ENCODE data around the gene DNAAF2.

DNAAF2 gene

GRCh38 chr14:49623941-49624839 is 10.9 kb downstream of the DNAAF2 start:
- Histone ChIP-seq H3K9me3 (no peaks in the 10 kb centered on the region), H3K4me3 (ENCODE audit: low read depth in 1 of 2, low read length in 1 of 2) (no peak overlapping the region), H3K27ac (no peak overlapping the region), H3K4me1 (ENCODE audit: control insufficient read depth in 1 of 2, insufficient read depth in 1 of 2, low read depth in 1 of 2, low read length in 1 of 2) (peaks cover 30 to 32% of the 10 kb centered on the region in 2 experiments), H3K36me3 (peaks cover 3% of the 10 kb centered on the region), H3K27me3 (no peaks in the 10 kb centered on the region)
- no peak for TF ChIP-seq CTCF (IDR thresholded peaks at IDR 0.05)

- no peak for TF ChIP-seq CTCF (IDR thresholded peaks at IDR 0.05)
- no peaks in the 10 kb centered on the region for H3K27me3 ChIP-seq
- no peaks in the 10 kb centered on the region for H3K9me3 ChIP-seq
- no peak overlapping the region for H3K4me3 ChIP-seq (ENCODE audit: low read depth in 1 of 2, low read length in 1 of 2)
- H3K27ac ChIP-seq, result no peak overlapping the region
- H3K36me3 ChIP-seq, result peaks cover 11% of the 10 kb centered on the region
- peaks cover 34 to 38% of the 10 kb centered on the region in 2 experiments for H3K4me1 ChIP-seq (ENCODE audit: control insufficient read depth in 1 of 2, insufficient read depth in 1 of 2, low read depth in 1 of 2, low read length in 1 of 2)
These were observed 11.7 kb downstream of the DNAAF2 start for GRCh38 chr14:49623387-49623786.

- H3K4me3 ChIP-seq (ENCODE audit: low read depth in 1 of 2, low read length in 1 of 2), result peak overlapping the region; percentile 87 to 89
- peaks cover 19% of the 10 kb centered on the region for H3K36me3 ChIP-seq
- no peaks in the 10 kb centered on the region for H3K27me3 ChIP-seq
- TF ChIP-seq CTCF (IDR thresholded peaks at IDR 0.05), result no peak
- H3K27ac ChIP-seq, result peak overlapping the region; percentile 95
- H3K9me3 ChIP-seq, result no peaks in the 10 kb centered on the region
- H3K4me1 ChIP-seq (ENCODE audit: control insufficient read depth in 1 of 2, insufficient read depth in 1 of 2, low read depth in 1 of 2, low read length in 1 of 2), result peaks cover 38 to 39% of the 10 kb centered on the region in 2 experiments
These were observed 12.9 kb downstream of the DNAAF2 start for GRCh38 chr14:49622022-49622607.

GRCh38 chr14:49621114-49621881 is 13.7 kb downstream of the DNAAF2 start:
- Histone ChIP-seq H3K4me3 (ENCODE audit: low read depth in 1 of 2, low read length in 1 of 2) (peak overlapping the region; percentile 87 to 89), H3K4me1 (ENCODE audit: control insufficient read depth in 1 of 2, insufficient read depth in 1 of 2, low read depth in 1 of 2, low read length in 1 of 2) (peaks cover 38 to 39% of the 10 kb centered on the region in 2 experiments), H3K27me3 (no peaks in the 10 kb centered on the region), H3K9me3 (no peaks in the 10 kb centered on the region), H3K36me3 (peaks cover 19% of the 10 kb centered on the region), H3K27ac (peak overlapping the region; percentile 95)
- no peak for TF ChIP-seq CTCF (IDR thresholded peaks at IDR 0.05)
